Uterus (tissue), 4 donors: Measurements from ENCODE around the gene COX7B2. TPM values are rescaled to one million over a fixed set of nuclear protein-coding genes. Genes with fewer than 3 reads are reported as not detected.

Experiments
- DNase-seq, 2 donors: peaks; one replicate each; pipeline ENCODE4 v3.0.0-alpha.2; 2019 to 2020
- H3K27ac ChIP-seq, 2 donors: fragments of 200-600 bp; sonication (generic); 1 replicate in 1 of 2; 2 replicates in 1 of 2; pipeline ENCODE4 v1.5.1; 2016 to 2018
- H3K27me3 ChIP-seq, 2 donors: fragments of 200-600 bp; sonication (generic); one replicate each; pipeline ENCODE4 v1.5.1; 2018 to 2019; ENCODE audit warnings: control low read depth in 1 of 2
- H3K36me3 ChIP-seq, 2 donors: fragments of 200-600 bp; sonication (generic); one replicate each; pipeline ENCODE4 v1.5.1; 2019; ENCODE audit warnings: control low read depth in 1 of 2
- H3K4me1 ChIP-seq, 2 donors: fragments of 200-600 bp; sonication (generic); one replicate each; pipeline ENCODE4 v1.5.1; 2018 to 2019; ENCODE audit warnings: control low read depth in 1 of 2
- H3K4me3 ChIP-seq, 2 donors: fragments of 200-600 bp; sonication (generic); 1 replicate in 1 of 2; 2 replicates in 1 of 2; pipeline ENCODE4 v1.5.1; 2018 to 2019; ENCODE audit warnings: mild to moderate bottlenecking in 1 of 2
- H3K9me3 ChIP-seq, 2 donors: fragments of 200-600 bp; sonication (generic); one replicate each; pipeline ENCODE4 v1.5.1; 2019; ENCODE audit warnings: control low read depth in 1 of 2
- POLR2A ChIP-seq, 2 donors: fragments of 450-650 bp; IDR thresholded peaks; one replicate each; pipeline ENCODE4 v1.6.1; 2016; ENCODE audit warnings: antibody characterized with exemption in 2 of 2, mild to moderate bottlenecking in 1 of 2, moderate library complexity in 1 of 2
- intact Hi-C: fragments of 100-400 bp; cut with DNase I; formaldehyde crosslinking; loops from one replicate; pipeline ENCODE4 v1.15.1; 2023; ENCODE audit warnings: low total_unique reads
- total RNA-seq, 4 donors: library from RNA; depleted of rRNA in 3 of 4; stranded (reverse); fragments of >200 nt in 3 of 4; gene quantifications; one replicate each; pipeline versions ENCODE4 v1.1.0 to v1.2.4, GENCODE V29; 2014 to 2023
- TF ChIP-seq, protein P1 (sequence below), 4 experiments: fragments of 200-600 bp in 2 of 4; fragments of 450-650 bp in 2 of 4; sonication (generic) in 2 of 4; IDR thresholded peaks; one replicate each; pipeline ENCODE4 v1.5.1; 2016 to 2019; ENCODE audit warnings: antibody characterized with exemption in 4 of 4, mild to moderate bottlenecking in 2 of 4, moderate library complexity in 1 of 4
- donor health status: DM: yes; HTN: yes; CAD: no.

The COX7B2 gene
- total RNA-seq, 4 donors from 2014 or later: not detected

GRCh38 chr4:46830971-46831454, 78.0 kb downstream of the COX7B2 start:
- Histone ChIP-seq H3K27me3 (no peaks in the 10 kb centered on the region), H3K9me3 (no peaks in the 10 kb centered on the region), H3K36me3 (no peaks in the 10 kb centered on the region), H3K4me3 (no peak overlapping the region), H3K4me1 (no peaks in the 10 kb centered on the region), H3K27ac (no peak overlapping the region)
- DNase-seq: no peak
- TF ChIP-seq POLR2A (IDR thresholded peaks at IDR 0.05): no peak
- TF ChIP-seq, protein P1, sequence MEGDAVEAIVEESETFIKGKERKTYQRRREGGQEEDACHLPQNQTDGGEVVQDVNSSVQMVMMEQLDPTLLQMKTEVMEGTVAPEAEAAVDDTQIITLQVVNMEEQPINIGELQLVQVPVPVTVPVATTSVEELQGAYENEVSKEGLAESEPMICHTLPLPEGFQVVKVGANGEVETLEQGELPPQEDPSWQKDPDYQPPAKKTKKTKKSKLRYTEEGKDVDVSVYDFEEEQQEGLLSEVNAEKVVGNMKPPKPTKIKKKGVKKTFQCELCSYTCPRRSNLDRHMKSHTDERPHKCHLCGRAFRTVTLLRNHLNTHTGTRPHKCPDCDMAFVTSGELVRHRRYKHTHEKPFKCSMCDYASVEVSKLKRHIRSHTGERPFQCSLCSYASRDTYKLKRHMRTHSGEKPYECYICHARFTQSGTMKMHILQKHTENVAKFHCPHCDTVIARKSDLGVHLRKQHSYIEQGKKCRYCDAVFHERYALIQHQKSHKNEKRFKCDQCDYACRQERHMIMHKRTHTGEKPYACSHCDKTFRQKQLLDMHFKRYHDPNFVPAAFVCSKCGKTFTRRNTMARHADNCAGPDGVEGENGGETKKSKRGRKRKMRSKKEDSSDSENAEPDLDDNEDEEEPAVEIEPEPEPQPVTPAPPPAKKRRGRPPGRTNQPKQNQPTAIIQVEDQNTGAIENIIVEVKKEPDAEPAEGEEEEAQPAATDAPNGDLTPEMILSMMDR (IDR thresholded peaks at IDR 0.05): no peak
- intact Hi-C loops: no loop called here

DNA sequence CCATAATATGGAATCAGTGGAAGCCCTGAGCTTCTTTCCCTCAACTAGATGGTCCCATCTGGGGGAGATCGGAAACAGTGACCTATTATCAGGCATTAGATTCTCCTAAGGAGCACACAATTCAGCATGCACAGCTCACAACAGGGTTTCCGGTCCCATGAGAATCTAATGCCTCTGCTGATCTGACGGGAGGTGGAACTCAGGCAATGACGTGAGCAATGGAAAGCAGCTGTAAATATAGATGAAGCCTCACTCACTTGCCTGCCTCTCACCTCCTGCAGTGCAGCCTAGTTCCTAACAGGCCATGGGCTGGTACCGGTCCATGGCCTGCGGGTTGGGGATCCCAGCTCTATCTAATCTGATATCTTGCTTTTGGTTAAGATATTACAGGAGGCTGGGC, 88.9 kb downstream of the COX7B2 start:
- Histone ChIP-seq H3K4me1 (no peaks in the 10 kb centered on the region), H3K27ac (no peak overlapping the region), H3K9me3 (no peaks in the 10 kb centered on the region), H3K4me3 (no peak overlapping the region), H3K36me3 (no peaks in the 10 kb centered on the region), H3K27me3 (no peaks in the 10 kb centered on the region)
- intact Hi-C loops: no loop called here
- TF ChIP-seq, protein P1 (IDR thresholded peaks at IDR 0.05): no peak
- no peak for TF ChIP-seq POLR2A (IDR thresholded peaks at IDR 0.05)
- no peak for DNase-seq

GRCh38 chr4:46819095-46819494, 90.0 kb downstream of the COX7B2 start:
- Histone ChIP-seq H3K4me3 (no peak overlapping the region), H3K4me1 (no peaks in the 10 kb centered on the region), H3K9me3 (no peaks in the 10 kb centered on the region), H3K27ac (no peak overlapping the region), H3K36me3 (no peaks in the 10 kb centered on the region), H3K27me3 (no peaks in the 10 kb centered on the region)
- intact Hi-C loops: no loop called here
- TF ChIP-seq, protein P1 (IDR thresholded peaks at IDR 0.05): no peak
- TF ChIP-seq POLR2A (IDR thresholded peaks at IDR 0.05): no peak
- DNase-seq: no peak

GRCh38 chr4:46818604-46819003, 90.4 kb downstream of the COX7B2 start:
- no peak overlapping the region for H3K27ac ChIP-seq
- no peaks in the 10 kb centered on the region for H3K27me3 ChIP-seq
- H3K4me3 ChIP-seq: no peak overlapping the region
- no peak for DNase-seq
- H3K36me3 ChIP-seq: no peaks in the 10 kb centered on the region
- intact Hi-C loops: no loop called here
- H3K4me1 ChIP-seq: no peaks in the 10 kb centered on the region
- TF ChIP-seq, protein P1 (IDR thresholded peaks at IDR 0.05): no peak
- TF ChIP-seq POLR2A (IDR thresholded peaks at IDR 0.05): no peak
- no peaks in the 10 kb centered on the region for H3K9me3 ChIP-seq

GRCh38 chr4:46817806-46818205, 91.2 kb downstream of the COX7B2 start:
- Histone ChIP-seq H3K9me3 (no peaks in the 10 kb centered on the region), H3K4me1 (no peaks in the 10 kb centered on the region), H3K36me3 (no peaks in the 10 kb centered on the region), H3K27ac (no peak overlapping the region), H3K27me3 (no peaks in the 10 kb centered on the region), H3K4me3 (no peak overlapping the region)
- no peak for DNase-seq
- intact Hi-C loops: no loop called here
- TF ChIP-seq POLR2A (IDR thresholded peaks at IDR 0.05): no peak
- TF ChIP-seq, protein P1 (IDR thresholded peaks at IDR 0.05): no peak
